SIG-M5 treated with dmso at 0.1 percent for 504 hours (cell line): ENCODE results near the gene RORB.

Experiments
- DNase-seq: peaks from one replicate; lab custom pipeline; 2025; ENCODE audit not compliant: unreplicated experiment; lab: John Stamatoyannopoulos, UW

RORB gene

GRCh38 chr9:74697535-74697934, 200.4 kb downstream of the RORB start:
- DNase-seq = no peak

DNA sequence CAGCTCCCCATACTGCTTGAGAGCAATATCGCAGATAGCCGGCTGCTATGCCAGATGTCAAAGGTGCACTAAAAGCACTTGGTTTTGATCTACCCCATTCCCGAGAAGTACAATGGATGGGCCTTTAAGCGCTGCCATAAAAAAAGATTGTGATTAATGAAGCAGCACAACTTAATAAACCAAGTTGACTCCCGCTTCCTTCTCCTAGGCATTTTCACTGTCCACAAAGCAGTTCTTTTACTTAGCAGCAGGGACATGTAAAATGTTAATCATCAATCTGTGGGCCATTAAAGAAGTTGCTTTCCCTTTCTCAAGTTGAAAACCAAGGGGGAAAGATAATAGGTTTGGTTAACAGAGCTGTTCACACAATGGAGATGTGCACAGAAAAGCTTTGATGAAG, 214.2 kb downstream of the RORB start:
- no peak for DNase-seq

GRCh38 chr9:74718709-74719108, 221.6 kb downstream of the RORB start:
- no peak for DNase-seq

DNA sequence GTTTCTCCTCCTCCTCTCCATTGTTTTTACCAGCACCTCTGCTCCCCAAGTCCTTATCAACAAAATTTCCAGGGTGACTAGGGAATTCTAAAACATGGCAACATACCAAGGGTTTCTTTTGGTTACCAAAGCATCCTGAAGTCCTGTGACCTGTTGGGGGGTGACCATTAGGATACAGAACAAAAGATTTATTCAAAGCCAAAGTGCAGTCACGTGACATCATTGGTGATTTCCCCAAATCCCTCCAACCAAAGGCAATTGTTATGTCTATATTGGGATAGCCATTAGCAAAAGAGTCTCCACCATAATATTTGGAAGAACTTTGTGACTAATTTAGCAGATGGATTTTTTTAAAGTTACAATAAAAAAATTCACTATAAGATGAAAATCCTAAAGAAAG, 222.2 kb downstream of the RORB start:
- DNase-seq = no peak

DNA sequence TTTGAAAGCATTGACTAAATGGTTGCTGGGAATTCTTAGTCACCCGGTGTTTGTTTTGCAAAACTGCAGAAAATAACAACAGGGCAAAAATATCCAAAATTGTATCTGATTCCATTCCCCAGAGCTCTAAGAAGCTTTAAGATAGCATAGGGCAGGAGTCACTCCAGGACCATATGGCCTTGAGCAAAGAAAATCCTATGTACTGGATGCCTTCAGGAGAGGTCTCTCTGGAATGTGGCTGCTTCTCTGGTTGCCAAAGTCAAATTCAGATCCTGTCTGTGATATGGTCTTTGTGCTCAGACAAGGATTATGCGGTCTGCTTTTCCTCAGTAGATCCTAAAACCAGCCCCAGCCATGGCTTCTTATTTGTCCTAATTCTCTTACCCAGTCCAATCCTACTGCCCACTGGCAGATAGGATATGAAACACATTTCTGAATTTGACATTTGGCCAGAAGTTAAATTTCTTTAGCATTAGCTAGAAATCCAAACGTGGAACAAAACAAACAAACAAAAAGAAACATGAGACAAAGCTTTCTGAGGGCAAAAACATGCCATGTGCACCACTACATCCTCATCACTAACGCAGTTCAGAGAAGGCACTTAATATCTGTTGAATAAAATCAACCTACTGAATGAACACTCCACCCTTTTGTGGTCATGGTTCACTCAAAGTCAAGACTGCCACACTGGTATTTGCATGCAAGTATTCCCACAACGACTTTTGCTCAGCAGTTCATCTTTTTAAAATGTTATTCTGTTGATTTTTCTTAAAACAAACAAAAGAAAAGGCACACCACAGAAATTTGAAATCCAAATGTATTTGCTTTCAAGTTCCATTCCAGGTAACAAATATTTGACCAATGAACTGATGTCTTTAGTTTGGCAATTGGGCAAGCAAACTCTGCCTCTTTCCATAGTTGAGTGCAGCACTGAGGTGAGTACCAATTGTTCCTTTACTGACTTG, 224.8 kb downstream of the RORB start:
- no peak for DNase-seq

GRCh38 chr9:74724317-74724716, 227.2 kb downstream of the RORB start:
- DNase-seq = no peak

GRCh38 chr9:74726581-74726980, 229.4 kb downstream of the RORB start:
- no peak for DNase-seq

DNA sequence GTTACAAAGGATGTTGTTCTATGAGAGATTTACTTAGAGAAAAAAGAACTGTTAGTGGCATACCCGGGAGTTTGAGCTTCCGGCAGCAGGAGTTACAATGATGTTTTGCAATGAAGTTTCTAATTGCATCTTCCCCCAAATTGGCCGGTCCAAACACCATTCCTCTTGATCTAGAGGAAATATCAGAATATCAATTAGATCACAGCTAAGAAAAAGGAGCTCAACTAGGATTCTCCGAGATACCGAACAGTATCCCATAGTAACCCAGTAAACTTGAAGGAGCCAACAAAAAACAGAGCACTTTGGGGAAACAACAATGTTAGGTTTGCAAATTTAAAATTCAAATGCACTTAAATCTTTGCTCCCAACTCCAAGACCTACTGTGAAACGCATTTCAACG, 231.0 kb downstream of the RORB start:
- no peak for DNase-seq

DNA sequence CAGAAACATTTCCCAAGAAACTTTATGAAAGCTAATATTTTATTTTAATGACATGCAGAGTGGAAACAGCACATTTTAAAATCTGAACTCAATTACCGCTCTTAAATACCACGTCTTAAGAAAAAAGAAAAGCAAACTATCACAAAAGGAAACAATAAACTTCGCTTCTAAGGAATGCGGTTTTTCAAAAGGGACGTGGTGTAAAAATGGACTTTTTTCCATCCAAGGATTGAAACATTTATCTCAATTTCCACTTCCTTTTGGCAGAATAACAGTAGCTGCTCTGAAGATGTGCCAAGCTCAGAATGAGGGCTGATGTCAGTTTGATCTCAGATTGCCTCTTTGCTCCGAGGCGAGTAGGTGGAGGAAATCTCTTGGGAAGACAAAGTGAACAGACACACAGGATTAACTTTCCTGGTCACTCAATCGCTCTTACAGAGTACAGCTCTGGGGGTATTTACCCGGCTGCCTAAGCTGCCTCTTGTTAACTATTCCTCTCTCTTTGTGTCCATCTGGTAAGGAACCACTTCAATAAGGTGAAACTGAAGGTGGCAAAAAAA, 232.1 kb downstream of the RORB start:
- no peak for DNase-seq

- DNase-seq = no peak
Observed at GRCh38 chr9:74735761-74736160, 238.6 kb downstream of the RORB start.

GRCh38 chr9:74736646-74737045, 239.5 kb downstream of the RORB start:
- no peak for DNase-seq

GRCh38 chr9:74742191-74742790, 245.2 kb downstream of the RORB start:
- no peak for DNase-seq
